ENCODE data around the gene MAP6.

The MAP6 gene

GRCh38 chr11:75606099-75606498 lies 62.7 kb downstream of the MAP6 start:
- in situ Hi-C loops (cut with MboI; ENCODE audit: low sequenced_read_pairs, unreplicated experiment), result no loop called here

GRCh38 chr11:75603791-75604736 lies 64.8 kb downstream of the MAP6 start:
- no peak for TF ChIP-seq CTCF (IDR thresholded peaks at IDR 0.05; ENCODE audit: borderline replicate concordance, control extremely low read depth, extremely low read depth, insufficient read depth, missing control alignments)
- in situ Hi-C loops (cut with MboI; ENCODE audit: low sequenced_read_pairs, unreplicated experiment), result no loop called here
- DNase-seq (ENCODE audit: low spot score), result no peak

More at GRCh38 chr11:75606099-75606498, 62.7 kb downstream of the MAP6 start:
- no peak for TF ChIP-seq CTCF (IDR thresholded peaks at IDR 0.05; ENCODE audit: borderline replicate concordance, control extremely low read depth, extremely low read depth, insufficient read depth, missing control alignments)
- no peak for DNase-seq (ENCODE audit: low spot score)

- DNase-seq (ENCODE audit: low spot score), result no peak
- in situ Hi-C loops (cut with MboI; ENCODE audit: low sequenced_read_pairs, unreplicated experiment), result no loop called here
- no peak for TF ChIP-seq CTCF (IDR thresholded peaks at IDR 0.05; ENCODE audit: borderline replicate concordance, control extremely low read depth, extremely low read depth, insufficient read depth, missing control alignments)
Observed at GRCh38 chr11:75602951-75603350, 65.9 kb downstream of the MAP6 start.

GRCh38 chr11:75601494-75601893 lies 67.3 kb downstream of the MAP6 start:
- no peak for TF ChIP-seq CTCF (IDR thresholded peaks at IDR 0.05; ENCODE audit: borderline replicate concordance, control extremely low read depth, extremely low read depth, insufficient read depth, missing control alignments)
- in situ Hi-C loops (cut with MboI; ENCODE audit: low sequenced_read_pairs, unreplicated experiment), result no loop called here
- no peak for DNase-seq (ENCODE audit: low spot score)

- no peak for TF ChIP-seq CTCF (IDR thresholded peaks at IDR 0.05; ENCODE audit: borderline replicate concordance, control extremely low read depth, extremely low read depth, insufficient read depth, missing control alignments)
- in situ Hi-C loops (cut with MboI; ENCODE audit: low sequenced_read_pairs, unreplicated experiment), result no loop called here
- DNase-seq (ENCODE audit: low spot score), result no peak
Observed at GRCh38 chr11:75600356-75600755, 68.5 kb downstream of the MAP6 start.

- no peak for TF ChIP-seq CTCF (IDR thresholded peaks at IDR 0.05; ENCODE audit: borderline replicate concordance, control extremely low read depth, extremely low read depth, insufficient read depth, missing control alignments)
- DNase-seq (ENCODE audit: low spot score), result no peak
- in situ Hi-C loops (cut with MboI; ENCODE audit: low sequenced_read_pairs, unreplicated experiment), result no loop called here
Observed at GRCh38 chr11:75598900-75599299, 69.9 kb downstream of the MAP6 start.

Data from GM13976 (cell line).